Renal pelvis (tissue), 4 donors: ENCODE measurements around the gene NBAS. TPM values are rescaled to one million over a fixed set of nuclear protein-coding genes. Genes with fewer than 3 reads are reported as not detected.
A peak's percentile ranks its signal among the peaks of the same experiment; 100 is the strongest.

Experiments
- DNase-seq: peaks from one replicate; pipeline ENCODE4 v3.0.0-alpha.2; 2013
- polyA plus RNA-seq, 3 donors: library from polyadenylated mRNA; unstranded; fragments of 120-200 nt; gene quantifications; one replicate each; pipeline ENCODE4 v1.2.1, GENCODE V29; 2013; ENCODE audit not compliant: insufficient read length in 3 of 3

Gene NBAS
- polyA plus RNA-seq, 3 donors = 60.1 to 66.8 (median 60.5) TPM

GRCh38 chr2:15315411-15315810 is 245.7 kb downstream of the NBAS start:
- no peak for DNase-seq

- DNase-seq = no peak
Observed at GRCh38 chr2:15313657-15314056, 247.5 kb downstream of the NBAS start.

GRCh38 chr2:15311926-15312325 is 249.2 kb downstream of the NBAS start:
- no peak for DNase-seq

- no peak for DNase-seq
Observed at GRCh38 chr2:15311201-15311907, 249.8 kb downstream of the NBAS start.

GRCh38 chr2:15307526-15307925 is 253.6 kb downstream of the NBAS start:
- DNase-seq = no peak

- DNase-seq = no peak
Observed at GRCh38 chr2:15306706-15307105, 254.4 kb downstream of the NBAS start.

- no peak for DNase-seq
Observed at GRCh38 chr2:15303874-15304273, 257.3 kb downstream of the NBAS start.

GRCh38 chr2:15302154-15302553 is 259.0 kb downstream of the NBAS start:
- no peak for DNase-seq

GRCh38 chr2:15300624-15301573 is 260.2 kb downstream of the NBAS start:
- no peak for DNase-seq

- DNase-seq = no peak
Observed at GRCh38 chr2:15299904-15300520, 261.1 kb downstream of the NBAS start.

- DNase-seq = peak; percentile 21
Observed at GRCh38 chr2:15298770-15299169, 262.4 kb downstream of the NBAS start.

GRCh38 chr2:15293262-15293937 is 267.7 kb downstream of the NBAS start:
- no peak for DNase-seq

- DNase-seq = no peak
Observed at GRCh38 chr2:15287447-15288184, 273.5 kb downstream of the NBAS start.

GRCh38 chr2:15284614-15285013 is 276.5 kb downstream of the NBAS start:
- DNase-seq = no peak

GRCh38 chr2:15281681-15282080 is 279.5 kb downstream of the NBAS start:
- no peak for DNase-seq

GRCh38 chr2:15279201-15279876 is 281.8 kb downstream of the NBAS start:
- no peak for DNase-seq

- DNase-seq = no peak
Observed at GRCh38 chr2:15278296-15278695, 282.8 kb downstream of the NBAS start.

- DNase-seq = no peak
Observed at GRCh38 chr2:15275346-15275745, 285.8 kb downstream of the NBAS start.

GRCh38 chr2:15273452-15273851 is 287.7 kb downstream of the NBAS start:
- DNase-seq = no peak

- no peak for DNase-seq
Observed at GRCh38 chr2:15272942-15273341, 288.2 kb downstream of the NBAS start.
